HG03196 (cell line): Measurements from ENCODE around the gene LARP1B.
"Not testable (repeated sequence)": the region's sequence is repeated elsewhere in the genome, so short reads cannot be mapped to it uniquely, and the experiment has no call there.

Source experiments
- ATAC-seq: cut with Tn5 transposase; IDR thresholded peaks from one replicate; pipeline ENCODE4 v1.9.1; 2021; ENCODE audit not compliant: unreplicated experiment

LARP1B gene

GRCh38 chr4:128060699-128061565 is at the start of gene LARP1B:
LARP1B (plus strand) TSS chr4:128061312; CDS start chr4:128074952, 13,640 bp downstream.
- ATAC-seq = peak; percentile 93

GRCh38 chr4:128025319-128025718 is 35.8 kb upstream of the LARP1B start:
- ATAC-seq = no peak

GRCh38 chr4:128029907-128030306 is 31.2 kb upstream of the LARP1B start:
- ATAC-seq = no peak

- ATAC-seq = no peak
Measured at GRCh38 chr4:128031756-128032384, 29.2 kb upstream of the LARP1B start.

GRCh38 chr4:128039568-128039967 is 21.5 kb upstream of the LARP1B start:
- no peak for ATAC-seq

GRCh38 chr4:128047019-128047418 is 14.1 kb upstream of the LARP1B start:
- ATAC-seq = not testable (repeated sequence)

GRCh38 chr4:128047514-128047913 is 13.6 kb upstream of the LARP1B start:
- ATAC-seq = not testable (repeated sequence)

GRCh38 chr4:128051229-128051628 is 9.9 kb upstream of the LARP1B start:
- ATAC-seq = not testable (repeated sequence)

- not testable (repeated sequence) for ATAC-seq
Measured at GRCh38 chr4:128054907-128055306, 6.2 kb upstream of the LARP1B start.

- not testable (repeated sequence) for ATAC-seq
Measured at GRCh38 chr4:128055441-128056206, 5.5 kb upstream of the LARP1B start.

GRCh38 chr4:128056396-128056795 is 4.7 kb upstream of the LARP1B start:
- no peak for ATAC-seq

GRCh38 chr4:128060121-128060698 is 902 bp upstream of the LARP1B start:
- ATAC-seq = no peak

GRCh38 chr4:128061566-128062536 is 739 bp downstream of the LARP1B start:
- peak; percentile 31 for ATAC-seq

GRCh38 chr4:128066453-128066820 is 5.3 kb downstream of the LARP1B start:
- ATAC-seq = not testable (repeated sequence)

GRCh38 chr4:128068918-128069317 is 7.8 kb downstream of the LARP1B start:
- no peak for ATAC-seq

GRCh38 chr4:128076464-128076863 is 15.4 kb downstream of the LARP1B start:
- no peak for ATAC-seq

- not testable (repeated sequence) for ATAC-seq
Measured at GRCh38 chr4:128095293-128095692, 34.2 kb downstream of the LARP1B start.

GRCh38 chr4:128107766-128108165 is 46.7 kb downstream of the LARP1B start:
- ATAC-seq = no peak

- ATAC-seq = no peak
Measured at GRCh38 chr4:128123036-128123435, 61.9 kb downstream of the LARP1B start.

- ATAC-seq = no peak
Measured at GRCh38 chr4:128130621-128131020, 69.5 kb downstream of the LARP1B start.
